SK-N-SH (cell line): ENCODE data around the gene FRAS1. TPM values are rescaled to one million over a fixed set of nuclear protein-coding genes. Genes with fewer than 3 reads are reported as not detected.
A peak's percentile ranks its signal among the peaks of the same experiment; 100 is the strongest.

ENCODE experiments used
- CTCF ChIA-PET: fragments of 300-600, 350-600 bp; formaldehyde crosslinking; extraction: SDS; loops from one replicate; lab custom pipeline; 2021; lab: Yijun Ruan, JAX
- POLR2A ChIA-PET: fragments of 350-600 bp; sonication (Branson Sonifier 250); formaldehyde crosslinking; extraction: SDS; loops from one replicate; lab custom pipeline; 2020; ENCODE audit warnings: antibody characterized with exemption, inconsistent platforms; lab: Yijun Ruan, JAX
- DNase-seq: peaks from one replicate; pipeline ENCODE4 v3.0.0; 2012
- H2AFZ ChIP-seq: fragments of 200-600 bp; sonication (generic); 2 replicates; pipeline ENCODE4 v1.8.1; 2016; ENCODE audit warnings: antibody characterized with exemption, mild to moderate bottlenecking, low read depth
- H3F3A ChIP-seq: fragments of 200-600 bp; sonication (generic); replicated peaks from 2 replicates; pipeline ENCODE3; 2016; ENCODE audit warnings: antibody characterized with exemption, mild to moderate bottlenecking; ENCODE audit not compliant: insufficient read depth
- H3K27ac ChIP-seq, 2 experiments: fragments of 200-500 bp in 1 of 2; fragments of 200-600 bp in 1 of 2; sonication (Bioruptor generic) in 1 of 2; sonication (generic), shearing (Covaris generic) in 1 of 2; 2 replicates each; pipeline versions ENCODE4 v1.5.1 to v1.6.1; 2014 to 2016; ENCODE audit warnings: low read depth in 2 of 2, inconsistent platforms in 1 of 2, low read length in 1 of 2, mild to moderate bottlenecking in 1 of 2, mixed read lengths in 1 of 2
- H3K27me3 ChIP-seq: fragments of 200-600 bp; sonication (generic), shearing (Covaris generic); 2 replicates; pipeline ENCODE4 v1.6.1; 2016; ENCODE audit warnings: mixed run types; ENCODE audit not compliant: insufficient read depth
- H3K36me3 ChIP-seq, 2 experiments: fragments of 200-500 bp in 1 of 2; fragments of 200-600 bp in 1 of 2; sonication (Bioruptor generic) in 1 of 2; sonication (generic) in 1 of 2; replicated peaks in 1 of 2; 2 replicates each; pipeline versions ENCODE3 to v1.5.1; 2014 to 2016; ENCODE audit warnings: low read length in 1 of 2, mild to moderate bottlenecking in 1 of 2; ENCODE audit not compliant: insufficient read depth in 2 of 2, control insufficient read depth in 1 of 2
- H3K4me1 ChIP-seq, 2 experiments: fragments of 200-500 bp in 1 of 2; fragments of 200-600 bp in 1 of 2; sonication (Bioruptor generic) in 1 of 2; sonication (generic), shearing (Covaris generic) in 1 of 2; 2 replicates each; pipeline versions ENCODE4 v1.5.1 to v1.6.1; 2014 to 2016; ENCODE audit warnings: low read depth in 1 of 2, low read length in 1 of 2, mixed run types in 1 of 2; ENCODE audit not compliant: insufficient read depth in 2 of 2, control insufficient read depth in 1 of 2
- H3K4me2 ChIP-seq: fragments of 200-600 bp; sonication (generic), shearing (Covaris generic); 2 replicates; pipeline ENCODE4 v1.6.1; 2017; ENCODE audit warnings: mixed run types
- H3K4me3 ChIP-seq, 2 experiments: fragments of 200-500 bp in 1 of 2; fragments of 200-600 bp in 1 of 2; sonication (Bioruptor generic) in 1 of 2; sonication (generic), shearing (Covaris generic) in 1 of 2; 2 replicates each; pipeline versions ENCODE4 v1.5.1 to v1.8.1; 2014 to 2016; ENCODE audit warnings: low read depth in 2 of 2, inconsistent platforms in 1 of 2, low read length in 1 of 2, mild to moderate bottlenecking in 1 of 2, mixed read lengths in 1 of 2, moderate library complexity in 1 of 2
- H3K79me2 ChIP-seq: fragments of 200-600 bp; sonication (generic); 2 replicates; pipeline ENCODE4 v1.8.1; 2017; ENCODE audit warnings: mild to moderate bottlenecking; ENCODE audit not compliant: insufficient read depth
- H3K9ac ChIP-seq: fragments of 200-600 bp; sonication (generic); 2 replicates; pipeline ENCODE4 v1.6.1; 2017; ENCODE audit warnings: mixed run types
- H3K9me2 ChIP-seq: fragments of 200-600 bp; sonication (generic); 2 replicates; pipeline ENCODE4 v1.6.1; 2017; ENCODE audit warnings: mixed run types
- H3K9me3 ChIP-seq: fragments of 200-600 bp; sonication (generic); 2 replicates; pipeline ENCODE4 v1.6.1; 2017; ENCODE audit warnings: mixed run types, mild to moderate bottlenecking, moderate library complexity
- H4K20me1 ChIP-seq: fragments of 200-600 bp; sonication (generic); 2 replicates; pipeline ENCODE4 v1.6.1; 2017; ENCODE audit warnings: mild to moderate bottlenecking, mixed run types; ENCODE audit not compliant: insufficient read depth
- CHD2 ChIP-seq: fragments of 150-350 bp; IDR thresholded peaks from 2 replicates; pipeline ENCODE4 v1.6.1; 2018; ENCODE audit warnings: low read length; ENCODE audit not compliant: partially characterized antibody
- ELF1 ChIP-seq: IDR thresholded peaks from 2 replicates; pipeline ENCODE4 v1.4.0; 2012
- EP300 ChIP-seq, 2 experiments: IDR thresholded peaks; 2 replicates each; pipeline versions ENCODE4 v1.4.0 to v1.6.1; 2012; ENCODE audit warnings: borderline replicate concordance in 1 of 2, low read depth in 1 of 2, low read length in 1 of 2
- FOSL2 ChIP-seq: IDR thresholded peaks from 2 replicates; pipeline ENCODE4 v1.4.0; 2012; ENCODE audit warnings: low read depth, mild to moderate bottlenecking, moderate library complexity, borderline replicate concordance
- FOXJ3 ChIP-seq: sonication (generic); formaldehyde crosslinking; IDR thresholded peaks from 2 replicates; pipeline ENCODE4 v1.5.1; 2020; ENCODE audit warnings: mild to moderate bottlenecking, missing genetic modification reagents
- GABPA ChIP-seq: IDR thresholded peaks from 2 replicates; pipeline ENCODE4 v1.4.0; 2012; ENCODE audit warnings: low read depth, mild to moderate bottlenecking
- GATA2 ChIP-seq: sonication (generic); formaldehyde crosslinking; IDR thresholded peaks from 2 replicates; pipeline ENCODE4 v1.5.0; 2020; ENCODE audit warnings: mild to moderate bottlenecking, missing genetic modification reagents
- MAX ChIP-seq: IDR thresholded peaks from 2 replicates; pipeline ENCODE4 v1.4.0; 2012; ENCODE audit warnings: low read depth
- MEF2A ChIP-seq: IDR thresholded peaks from 2 replicates; pipeline ENCODE4 v1.4.0; 2012; ENCODE audit warnings: low read depth, borderline replicate concordance
- MXI1 ChIP-seq: IDR thresholded peaks from 2 replicates; pipeline ENCODE4 v1.6.1; 2012; ENCODE audit warnings: mild to moderate bottlenecking, low read depth, low read length, improper control_type of control experiment
- NRF1 ChIP-seq: IDR thresholded peaks from 2 replicates; pipeline ENCODE4 v1.6.1; 2012; ENCODE audit warnings: low read depth, mild to moderate bottlenecking, low read length
- PBX3 ChIP-seq: IDR thresholded peaks from 2 replicates; pipeline ENCODE4; 2012
- POLR2AphosphoS5 ChIP-seq: IDR thresholded peaks from 2 replicates; pipeline ENCODE4 v1.6.1; 2012; ENCODE audit warnings: low read depth, low read length
- RCOR1 ChIP-seq: fragments of 150-350 bp; IDR thresholded peaks from 2 replicates; pipeline ENCODE4 v1.6.1; 2017; ENCODE audit warnings: antibody characterized with exemption, low read length
- RFX5 ChIP-seq: IDR thresholded peaks from 2 replicates; pipeline ENCODE4 v1.6.1; 2012; ENCODE audit warnings: mild to moderate bottlenecking, improper control_type of control experiment, low read length
- SIN3A ChIP-seq: IDR thresholded peaks from 2 replicates; pipeline ENCODE4 v1.6.1; 2012; ENCODE audit warnings: low read depth, mild to moderate bottlenecking, low read length, moderate library complexity, borderline replicate concordance
- SMC3 ChIP-seq: IDR thresholded peaks from 2 replicates; pipeline ENCODE4 v1.6.1; 2012; ENCODE audit warnings: low read depth, low read length, improper control_type of control experiment
- TAF1 ChIP-seq: IDR thresholded peaks from 2 replicates; pipeline ENCODE4 v1.6.1; 2012; ENCODE audit warnings: low read depth, mild to moderate bottlenecking, low read length, moderate library complexity, borderline replicate concordance
- TCF12 ChIP-seq: IDR thresholded peaks from 2 replicates; pipeline ENCODE4 v1.4.0; 2012
- TEAD4 ChIP-seq: IDR thresholded peaks from 2 replicates; pipeline ENCODE4 v1.4.0; 2012; ENCODE audit warnings: mild to moderate bottlenecking, borderline replicate concordance; ENCODE audit not compliant: insufficient read depth
- YY1 ChIP-seq: IDR thresholded peaks from 2 replicates; pipeline ENCODE4 v1.4.0; 2012; ENCODE audit warnings: low read depth, mild to moderate bottlenecking
- WGBS: methylation state at CpG from one replicate; pipeline ENCODE4 v1.1.6; 2017; ENCODE audit warnings: low lambda C conversion rate; 5-methylcytosine and 5-hydroxymethylcytosine counted together
- polyA plus RNA-seq, 3 experiments: library from polyadenylated mRNA; depleted of rRNA; stranded (reverse); fragments of >200 nt; gene quantifications; 2 replicates each; pipeline ENCODE4 v1.2.3, GENCODE V29; 2012
- TF ChIP-seq, protein P1 (sequence below): fragments of 150-350 bp; IDR thresholded peaks from 2 replicates; pipeline ENCODE4 v1.6.1; 2017; ENCODE audit warnings: antibody characterized with exemption, low read length, low read depth, borderline replicate concordance
- TF ChIP-seq, protein P2 (sequence below): fragments of 200-600 bp; sonication (generic); IDR thresholded peaks from 2 replicates; pipeline ENCODE4 v1.6.1; 2017; ENCODE audit warnings: antibody characterized with exemption, mild to moderate bottlenecking, moderate library complexity

Gene FRAS1
- polyA plus RNA-seq, 1 of the 3 experiments (the other 2 are of a cell fraction), result 8.3 TPM

- H3K79me2 ChIP-seq, result no peaks in the 10 kb centered on the region
- peaks cover 5 to 16% of the 10 kb centered on the region in 2 experiments for H3K36me3 ChIP-seq
- TF ChIP-seq RFX5 (no peak), MEF2A (no peak), MXI1 (no peak), GABPA (no peak), GATA2 (CRISPR knock-in tag) (no peak), CHD2 (no peak), TAF1 (no peak), TCF12 (no peak), FOSL2 (no peak), FOXJ3 (CRISPR knock-in tag) (no peak), TEAD4 (no peak), MAX (no peak)
- TF ChIP-seq, protein P1, sequence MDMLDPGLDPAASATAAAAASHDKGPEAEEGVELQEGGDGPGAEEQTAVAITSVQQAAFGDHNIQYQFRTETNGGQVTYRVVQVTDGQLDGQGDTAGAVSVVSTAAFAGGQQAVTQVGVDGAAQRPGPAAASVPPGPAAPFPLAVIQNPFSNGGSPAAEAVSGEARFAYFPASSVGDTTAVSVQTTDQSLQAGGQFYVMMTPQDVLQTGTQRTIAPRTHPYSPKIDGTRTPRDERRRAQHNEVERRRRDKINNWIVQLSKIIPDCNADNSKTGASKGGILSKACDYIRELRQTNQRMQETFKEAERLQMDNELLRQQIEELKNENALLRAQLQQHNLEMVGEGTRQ, result no peak
- POLR2A ChIA-PET, result no interaction called here
- H3K27me3 ChIP-seq, result no peaks in the 10 kb centered on the region
- CTCF ChIA-PET, result interaction anchor here (1.5 kb wide), 1 partner anchor 12 kb away, joined by 3 read pairs; no protein-coding TSS in a partner anchor
- WGBS, result 86% methylated on average over 9 of the region's 9 CpGs
- H3K9ac ChIP-seq, result no peak overlapping the region
- no peak overlapping the region for H3K4me3 ChIP-seq
- H3K27ac ChIP-seq, result peak overlapping the region in 1 of 2 experiments; percentile 39; a peak in 1 of 4 replicates
- no peaks in the 10 kb centered on the region for H3F3A ChIP-seq
- no peak for DNase-seq
- H3K9me2 ChIP-seq, result no peaks in the 10 kb centered on the region
- H4K20me1 ChIP-seq, result no peaks in the 10 kb centered on the region
- no peak overlapping the region for H3K4me2 ChIP-seq
- no peaks in the 10 kb centered on the region for H3K9me3 ChIP-seq
- H3K4me1 ChIP-seq, result peaks cover 0 to 15% of the 10 kb centered on the region in 2 experiments; a peak in 2 of 4 replicates
- no peak overlapping the region for H2AFZ ChIP-seq
Observed at GRCh38 chr4:78337244-78338020, 280.3 kb downstream of the FRAS1 start.

DNA sequence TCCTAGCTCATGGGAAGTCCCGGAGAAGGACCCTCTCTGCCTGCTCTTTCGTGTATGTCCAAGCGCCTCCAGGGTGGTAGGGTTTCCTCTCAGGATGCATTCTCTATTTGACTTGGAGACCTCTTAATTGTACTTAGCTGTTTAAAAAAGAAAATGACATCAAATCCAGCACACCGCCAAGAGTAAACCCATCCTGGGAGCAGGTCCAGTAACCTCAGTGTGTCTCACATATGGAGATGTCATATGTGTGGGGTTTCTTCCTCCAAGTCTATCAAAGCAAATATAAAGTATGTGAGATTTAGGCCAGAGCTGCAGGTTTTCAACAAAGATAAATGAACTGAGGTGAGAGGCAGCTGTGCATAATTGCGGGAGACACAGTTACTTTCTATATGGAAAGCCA is 285.0 kb downstream of the FRAS1 start:
- Histone ChIP-seq H3K4me1 (peaks cover 0 to 11% of the 10 kb centered on the region in 2 experiments; a peak in 1 of 4 replicates), H3K9me2 (no peaks in the 10 kb centered on the region), H3K9me3 (peaks cover 4% of the 10 kb centered on the region; the same call in 1 of the 2 replicates), H3K9ac (no peak overlapping the region), H2AFZ (no peak overlapping the region), H3K27me3 (no peaks in the 10 kb centered on the region), H3K4me3 (no peak overlapping the region), H4K20me1 (no peaks in the 10 kb centered on the region), H3K79me2 (no peaks in the 10 kb centered on the region), H3K4me2 (no peak overlapping the region), H3F3A (peaks cover 4% of the 10 kb centered on the region), H3K36me3 (peaks cover 13 to 16% of the 10 kb centered on the region in 2 experiments), H3K27ac (no peak overlapping the region)
- ChIA-PET CTCF (interaction anchor here (0.9 to 1.6 kb wide), 2 partner anchors 135 to 283 kb away, joined by 3 read pairs; no protein-coding TSS in a partner anchor), POLR2A (interaction anchor here (0.5 to 1.2 kb wide), 2 partner anchors 9 to 112 kb away, joined by 3 read pairs; no protein-coding TSS in a partner anchor)
- 94% methylated on average over 5 of the region's 5 CpGs for WGBS
- DNase-seq, result no peak
- TF ChIP-seq TEAD4 (no peak), POLR2AphosphoS5 (no peak), SIN3A (no peak), ELF1 (no peak), PBX3 (no peak), RCOR1 (no peak), MXI1 (no peak), SMC3 (no peak), NRF1 (no peak), EP300 (IDR thresholded peaks at IDR 0.05; ENCODE audit: borderline replicate concordance in 1 of 2, low read depth in 1 of 2, low read length in 1 of 2) (no peak), YY1 (no peak)
- TF ChIP-seq, protein P2, sequence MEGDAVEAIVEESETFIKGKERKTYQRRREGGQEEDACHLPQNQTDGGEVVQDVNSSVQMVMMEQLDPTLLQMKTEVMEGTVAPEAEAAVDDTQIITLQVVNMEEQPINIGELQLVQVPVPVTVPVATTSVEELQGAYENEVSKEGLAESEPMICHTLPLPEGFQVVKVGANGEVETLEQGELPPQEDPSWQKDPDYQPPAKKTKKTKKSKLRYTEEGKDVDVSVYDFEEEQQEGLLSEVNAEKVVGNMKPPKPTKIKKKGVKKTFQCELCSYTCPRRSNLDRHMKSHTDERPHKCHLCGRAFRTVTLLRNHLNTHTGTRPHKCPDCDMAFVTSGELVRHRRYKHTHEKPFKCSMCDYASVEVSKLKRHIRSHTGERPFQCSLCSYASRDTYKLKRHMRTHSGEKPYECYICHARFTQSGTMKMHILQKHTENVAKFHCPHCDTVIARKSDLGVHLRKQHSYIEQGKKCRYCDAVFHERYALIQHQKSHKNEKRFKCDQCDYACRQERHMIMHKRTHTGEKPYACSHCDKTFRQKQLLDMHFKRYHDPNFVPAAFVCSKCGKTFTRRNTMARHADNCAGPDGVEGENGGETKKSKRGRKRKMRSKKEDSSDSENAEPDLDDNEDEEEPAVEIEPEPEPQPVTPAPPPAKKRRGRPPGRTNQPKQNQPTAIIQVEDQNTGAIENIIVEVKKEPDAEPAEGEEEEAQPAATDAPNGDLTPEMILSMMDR, result no peak
